K562 (cell line): ENCODE measurements around the gene PRSS50. TPM values are rescaled to one million over a fixed set of nuclear protein-coding genes. Genes with fewer than 3 reads are reported as not detected.

ENCODE experiments used
- ATAC-seq: fragments of 200-7000 bp; cut with Tn5 transposase; 3 replicates; pipeline ENCODE4 v1.9.1; 2020; ENCODE audit warnings: moderate library complexity
- BruUV-seq: library from RNA; stranded (reverse); fragments of 400-500 nt; replicated peaks from 2 replicates; lab custom pipeline; 2021; lab: Mats Ljungman, UMichigan
- CTCF ChIA-PET: fragments of 300-600 bp; formaldehyde crosslinking; extraction: SDS; loops from one replicate; lab custom pipeline; 2021; ENCODE audit warnings: low intra/inter-chr PET ratio; lab: Yijun Ruan, JAX
- POLR2A ChIA-PET: fragments of 300-600, 350-650 bp; sonication (Branson Sonifier 250); formaldehyde crosslinking; extraction: SDS; loops from one replicate; lab custom pipeline; 2021; ENCODE audit warnings: antibody characterized with exemption, inconsistent platforms; lab: Yijun Ruan, JAX
- DNase-seq, 4 experiments: peaks; one replicate each; pipeline versions ENCODE4 v3.0.0 to v3.0.0-alpha.2; 2011 to 2018; ENCODE audit warnings: low spot score in 3 of 4, mixed read lengths in 3 of 4; ENCODE audit errors: extremely low read depth in 1 of 4
- FAIRE-seq: peaks from 2 replicates; lab custom pipeline; 2011; peaks lifted over from hg19 to GRCh38; lab: Jason Lieb, UNC
- H2AFZ ChIP-seq: 2 replicates; pipeline ENCODE4 v1.6.0; 2011; ENCODE audit warnings: low read depth, low read length, control low read depth, inconsistent platforms
- H3K27ac ChIP-seq: fragments of 200-600 bp; 3 replicates; pipeline ENCODE4 v1.8.0; 2011; ENCODE audit warnings: low read depth, mild to moderate bottlenecking, control low read depth, inconsistent platforms, low read length, moderate library complexity, mixed read lengths; ENCODE audit errors: extremely low read depth
- H3K27me3 ChIP-seq, 2 experiments: fragments of 300-600 bp in 1 of 2; 2 replicates in 1 of 2; 3 replicates in 1 of 2; pipeline versions ENCODE4 v1.6.0 to v1.8.0; 2011; ENCODE audit warnings: inconsistent platforms in 2 of 2, low read length in 2 of 2, mild to moderate bottlenecking in 1 of 2, mixed read lengths in 1 of 2, moderate library complexity in 1 of 2; ENCODE audit not compliant: control insufficient read depth in 2 of 2, insufficient read depth in 2 of 2
- H3K36me3 ChIP-seq: fragments of 300-600 bp; 3 replicates; pipeline ENCODE4 v1.8.0; 2011; ENCODE audit warnings: mild to moderate bottlenecking, low read length, inconsistent platforms; ENCODE audit not compliant: control insufficient read depth, insufficient read depth
- H3K4me1 ChIP-seq, 2 experiments: fragments of 200-600 bp in 1 of 2; replicated peaks in 1 of 2; 2 replicates in 1 of 2; 3 replicates in 1 of 2; pipeline versions ENCODE4 v1.5.1 to v1.8.0; 2011; ENCODE audit warnings: inconsistent platforms in 2 of 2, low read length in 2 of 2, mild to moderate bottlenecking in 1 of 2, mixed read lengths in 1 of 2, moderate library complexity in 1 of 2; ENCODE audit not compliant: control insufficient read depth in 2 of 2, insufficient read depth in 2 of 2
- H3K4me2 ChIP-seq: 2 replicates; pipeline ENCODE4 v1.6.1; 2011; ENCODE audit warnings: low read length, control low read depth, inconsistent platforms, mixed read lengths; ENCODE audit not compliant: insufficient read depth
- H3K4me3 ChIP-seq: fragments of 200-600 bp; sonication (generic), shearing (Covaris generic); 2 replicates; pipeline ENCODE4 v1.5.1; 2016; ENCODE audit warnings: control low read depth, inconsistent platforms
- H3K79me2 ChIP-seq: fragments of 200-600 bp; 3 replicates; pipeline ENCODE4 v1.8.0; 2011; ENCODE audit warnings: low read length, inconsistent platforms; ENCODE audit not compliant: control insufficient read depth, insufficient read depth
- H3K9ac ChIP-seq, 2 experiments: 2 replicates each; pipeline versions ENCODE4 v1.6.0 to v1.6.1; 2011; ENCODE audit warnings: low read depth in 2 of 2, low read length in 2 of 2, control low read depth in 1 of 2, inconsistent platforms in 1 of 2, mild to moderate bottlenecking in 1 of 2, mixed read lengths in 1 of 2; ENCODE audit not compliant: insufficient read depth in 1 of 2
- H3K9me1 ChIP-seq: one replicate; pipeline ENCODE4 v1.6.0; 2011; ENCODE audit warnings: inconsistent platforms, mild to moderate bottlenecking, low read length, moderate library complexity; ENCODE audit not compliant: control insufficient read depth, insufficient read depth
- H3K9me3 ChIP-seq: replicated peaks from 2 replicates; pipeline ENCODE4 v1.5.1; 2011; ENCODE audit warnings: low read depth, low read length, inconsistent platforms; ENCODE audit not compliant: control insufficient read depth, insufficient read depth
- H4K20me1 ChIP-seq: replicated peaks from 2 replicates; pipeline ENCODE4 v1.6.1; 2011; ENCODE audit warnings: low read length, inconsistent platforms, mixed read lengths; ENCODE audit not compliant: control insufficient read depth, insufficient read depth
- CXXC5 ChIP-seq: fragments of 250-450 bp; sonication (Bioruptor Pico); IDR thresholded peaks from 2 replicates; pipeline ENCODE4 v1.8.0; 2022; ENCODE audit warnings: inconsistent platforms, mild to moderate bottlenecking, moderate library complexity
- ETS2 ChIP-seq: IDR thresholded peaks from 2 replicates; pipeline ENCODE4 v1.6.1; 2016; ENCODE audit warnings: borderline replicate concordance, missing genetic modification characterization, mild to moderate bottlenecking, moderate library complexity, missing compliant biosample characterization; ENCODE audit not compliant: poor library complexity, severe bottlenecking
- GTF2F1 ChIP-seq: IDR thresholded peaks from 2 replicates; pipeline ENCODE4 v1.6.1; 2011; ENCODE audit warnings: low read depth, low read length, improper control_type of control experiment
- HDAC1 ChIP-seq, 2 experiments: fragments of 450-650 bp; IDR thresholded peaks; 2 replicates each; pipeline ENCODE4 v1.6.1; 2016 to 2017; ENCODE audit warnings: inconsistent platforms in 1 of 2, mild to moderate bottlenecking in 1 of 2, moderate library complexity in 1 of 2
- HMG20A ChIP-seq: fragments of 450-650 bp; formaldehyde crosslinking; conservative IDR thresholded peaks from 2 replicates; pipeline ENCODE4 v1.4.0; 2020; ENCODE audit warnings: mild to moderate bottlenecking, mixed read lengths
- HOMEZ ChIP-seq: fragments of 250-450 bp; sonication (Bioruptor Pico); IDR thresholded peaks from 2 replicates; pipeline ENCODE4 v1.4.0; 2020; ENCODE audit warnings: mild to moderate bottlenecking, moderate library complexity
- HOXB6 ChIP-seq: fragments of 250-450 bp; sonication (Bioruptor Pico); IDR thresholded peaks from 2 replicates; pipeline ENCODE4 v1.5.1; 2022; ENCODE audit warnings: mild to moderate bottlenecking, borderline replicate concordance
- MIER1 ChIP-seq: fragments of 450-650 bp; IDR thresholded peaks from 2 replicates; pipeline ENCODE4 v1.6.1; 2016; ENCODE audit warnings: antibody characterized with exemption, mild to moderate bottlenecking, low read depth
- PURB ChIP-seq: sonication (generic); formaldehyde crosslinking; IDR thresholded peaks from 2 replicates; pipeline ENCODE4 v1.9.0; 2021; ENCODE audit warnings: low read depth, mild to moderate bottlenecking, missing genetic modification reagents
- TSC22D4 ChIP-seq: fragments of 450-650 bp; IDR thresholded peaks from 2 replicates; pipeline ENCODE4 v1.6.1; 2016; ENCODE audit warnings: missing genetic modification characterization, missing biosample characterization, control low read depth
- U2AF2 ChIP-seq: fragments of 200-400 bp; formaldehyde crosslinking; optimal IDR thresholded peaks from 2 replicates; pipeline ENCODE3; 2017; ENCODE audit warnings: low read depth, mild to moderate bottlenecking, low read length
- XRCC4 ChIP-seq: IDR thresholded peaks from one replicate; pipeline ENCODE4 v1.6.1; 2011; ENCODE audit not compliant: insufficient read depth, insufficient read length; ENCODE audit errors: extremely low read depth
- ZNF384 ChIP-seq: IDR thresholded peaks from 2 replicates; pipeline ENCODE4 v1.6.1; 2012; ENCODE audit warnings: low read depth, low read length, improper control_type of control experiment
- ZNF764 ChIP-seq: fragments of 250-450 bp; sonication (Bioruptor Pico); IDR thresholded peaks from 2 replicates; pipeline ENCODE4 v1.4.0; 2020; ENCODE audit warnings: low read depth, mild to moderate bottlenecking, moderate library complexity
- WGBS: fragments of 100-300 bp; shearing (Covaris generic); methylation state at CpG from one replicate; pipeline ENCODE4 v1.1.6; 2016; ENCODE audit warnings: low coverage, mixed read lengths; ENCODE audit not compliant: insufficient coverage; ENCODE audit errors: missing lambda C conversion rate; 5-methylcytosine and 5-hydroxymethylcytosine counted together
- in situ Hi-C: fragments of 300-500 bp; cut with MboI; formaldehyde crosslinking; loops from 4 replicates; pipeline ENCODE4 v1.15.0; 2018; ENCODE audit warnings: inconsistent platforms, mixed read lengths
- intact Hi-C: fragments of 100-400 bp; cut with micrococcal nuclease; formaldehyde crosslinking; loops from 2 replicates; pipeline ENCODE4 v1.14.2; 2022
- polyA plus RNA-seq, 8 experiments: library from polyadenylated mRNA; depleted of rRNA in 4 of 8; stranded (reverse) in 5 of 8; unstranded in 3 of 8; fragments of >200 nt; fragmentation: Nextera tagmentation in 2 of 8; fragmentation: Illumina TruSeq in 1 of 8; extraction: Ambion mirVana in 2 of 8; extraction: Trizol in 1 of 8; gene quantifications; 2 replicates each; pipeline versions ENCODE4 v1.2.1 to v1.2.3, GENCODE V29; 2011 to 2014; ENCODE audit warnings: inconsistent platforms in 1 of 8, missing spikeins in 1 of 8
- total RNA-seq, 7 experiments: library from RNA; depleted of rRNA in 6 of 7; stranded (reverse); fragments of >200 nt in 6 of 7; fragmentation: Illumina TruSeq in 2 of 7; extraction: Trizol in 2 of 7; gene quantifications; 2 replicates each; pipeline versions ENCODE4 v1.2.1 to v1.2.3, GENCODE V29; 2011 to 2021; ENCODE audit warnings: low replicate concordance in 1 of 7
- TF ChIP-seq, protein P1 (sequence below): fragments of 250-450 bp; sonication (Bioruptor Pico); IDR thresholded peaks from 2 replicates; pipeline ENCODE4 v1.5.0; 2021; ENCODE audit warnings: mild to moderate bottlenecking, borderline replicate concordance
- TF ChIP-seq, protein P2 (sequence below): sonication (generic); formaldehyde crosslinking; IDR thresholded peaks from 2 replicates; pipeline ENCODE4 v1.8.1; 2022; ENCODE audit warnings: missing genetic modification reagents

The PRSS50 gene
- total and polyA plus RNA-seq, 9 of the 15 experiments (the other 6 are each of a cell fraction or from before 2014, with no cell fraction given) = 0.01 TPM; not detected in 8

GRCh38 chr3:46716461-46717441, 918 bp downstream of the PRSS50 start:
- ChIA-PET CTCF (no interaction called here), POLR2A (interaction anchor here (0.7 kb wide), 1 partner anchor 8 kb away, joined by 5 read pairs; no protein-coding TSS in a partner anchor)
- BruUV-seq = no TSS peak
- no peaks in the 10 kb centered on the region for H3K36me3 ChIP-seq
- peaks cover 8% of the 10 kb centered on the region; the same call in 1 of the 2 replicates for H4K20me1 ChIP-seq
- H3K27ac ChIP-seq = no peak overlapping the region
- in situ Hi-C loops = loop anchor here (5.0 to 10.0 kb wide), 2 partner anchors 181 to 638 kb away; no protein-coding TSS in a partner anchor
- H2AFZ ChIP-seq = no peak overlapping the region
- FAIRE-seq = no peak
- no peaks in the 10 kb centered on the region for H3K79me2 ChIP-seq
- H3K4me3 ChIP-seq = no peak overlapping the region
- peaks cover 0 to 10% of the 10 kb centered on the region in 2 experiments; a peak in 1 of 5 replicates for H3K4me1 ChIP-seq
- H3K9ac ChIP-seq = no peak overlapping the region
- intact Hi-C loops = no loop called here
- H3K9me3 ChIP-seq = no peaks in the 10 kb centered on the region
- H3K27me3 ChIP-seq = peaks cover 15 to 60% of the 10 kb centered on the region in 2 experiments
- no peak for ATAC-seq
- no peaks in the 10 kb centered on the region for H3K9me1 ChIP-seq
- H3K4me2 ChIP-seq = no peak overlapping the region
- DNase-seq = no peak
- WGBS = 9% methylated on average over 19 of the region's 19 CpGs
- no peak for TF ChIP-seq MIER1
- TF ChIP-seq ZNF384 = no peak
- TF ChIP-seq GTF2F1 = no peak
- TF ChIP-seq HDAC1 (IDR thresholded peaks at IDR 0.05) = no peak
- TF ChIP-seq HOMEZ (CRISPR knock-in tag) = no peak
- TF ChIP-seq TSC22D4 (tag) = no peak
- TF ChIP-seq, protein P1, sequence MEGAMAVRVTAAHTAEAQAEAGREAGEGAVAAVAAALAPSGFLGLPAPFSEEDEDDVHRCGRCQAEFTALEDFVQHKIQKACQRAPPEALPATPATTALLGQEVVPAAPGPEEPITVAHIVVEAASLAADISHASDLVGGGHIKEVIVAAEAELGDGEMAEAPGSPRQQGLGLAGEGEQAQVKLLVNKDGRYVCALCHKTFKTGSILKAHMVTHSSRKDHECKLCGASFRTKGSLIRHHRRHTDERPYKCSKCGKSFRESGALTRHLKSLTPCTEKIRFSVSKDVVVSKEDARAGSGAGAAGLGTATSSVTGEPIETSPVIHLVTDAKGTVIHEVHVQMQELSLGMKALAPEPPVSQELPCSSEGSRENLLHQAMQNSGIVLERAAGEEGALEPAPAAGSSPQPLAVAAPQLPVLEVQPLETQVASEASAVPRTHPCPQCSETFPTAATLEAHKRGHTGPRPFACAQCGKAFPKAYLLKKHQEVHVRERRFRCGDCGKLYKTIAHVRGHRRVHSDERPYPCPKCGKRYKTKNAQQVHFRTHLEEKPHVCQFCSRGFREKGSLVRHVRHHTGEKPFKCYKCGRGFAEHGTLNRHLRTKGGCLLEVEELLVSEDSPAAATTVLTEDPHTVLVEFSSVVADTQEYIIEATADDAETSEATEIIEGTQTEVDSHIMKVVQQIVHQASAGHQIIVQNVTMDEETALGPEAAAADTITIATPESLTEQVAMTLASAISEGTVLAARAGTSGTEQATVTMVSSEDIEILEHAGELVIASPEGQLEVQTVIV (CRISPR knock-in tag) = no peak
- no peak for TF ChIP-seq XRCC4
- TF ChIP-seq CXXC5 (CRISPR knock-in tag) = no peak
- TF ChIP-seq PURB (CRISPR knock-in tag) = no peak
- TF ChIP-seq, protein P2, sequence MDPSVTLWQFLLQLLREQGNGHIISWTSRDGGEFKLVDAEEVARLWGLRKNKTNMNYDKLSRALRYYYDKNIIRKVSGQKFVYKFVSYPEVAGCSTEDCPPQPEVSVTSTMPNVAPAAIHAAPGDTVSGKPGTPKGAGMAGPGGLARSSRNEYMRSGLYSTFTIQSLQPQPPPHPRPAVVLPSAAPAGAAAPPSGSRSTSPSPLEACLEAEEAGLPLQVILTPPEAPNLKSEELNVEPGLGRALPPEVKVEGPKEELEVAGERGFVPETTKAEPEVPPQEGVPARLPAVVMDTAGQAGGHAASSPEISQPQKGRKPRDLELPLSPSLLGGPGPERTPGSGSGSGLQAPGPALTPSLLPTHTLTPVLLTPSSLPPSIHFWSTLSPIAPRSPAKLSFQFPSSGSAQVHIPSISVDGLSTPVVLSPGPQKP = no peak
- no peak for TF ChIP-seq ETS2 (tag)
- TF ChIP-seq ZNF764 (CRISPR knock-in tag) = no peak
- no peak for TF ChIP-seq HMG20A (CRISPR knock-in tag)
- no peak for TF ChIP-seq U2AF2
- no peak for TF ChIP-seq HOXB6 (CRISPR knock-in tag)
